CD4-positive, alpha-beta T cell treated with Interferon gamma for 1 hour (primary cell): ENCODE results near the gene EIF2B2.
"Not testable (repeated sequence)": the region's sequence is repeated elsewhere in the genome, so short reads cannot be mapped to it uniquely, and the experiment has no call there.

Experiments used
- DNase-seq: peaks from one replicate; pipeline ENCODE4 v3.0.0-alpha.2; 2020

EIF2B2 gene

GRCh38 chr14:74974364-74975058, 28.2 kb upstream of the EIF2B2 start:
- DNase-seq = no peak

- no peak for DNase-seq
Measured at GRCh38 chr14:74975059-74975810, 27.5 kb upstream of the EIF2B2 start.

GRCh38 chr14:74976264-74977113, 26.2 kb upstream of the EIF2B2 start:
- DNase-seq = no peak

- DNase-seq = no peak
Measured at GRCh38 chr14:74977164-74977900, 25.4 kb upstream of the EIF2B2 start.

GRCh38 chr14:74977901-74978385, 24.8 kb upstream of the EIF2B2 start:
- DNase-seq = no peak

- DNase-seq = no peak
Measured at GRCh38 chr14:74978416-74978947, 24.2 kb upstream of the EIF2B2 start.

- DNase-seq = no peak
Measured at GRCh38 chr14:74979029-74979428, 23.7 kb upstream of the EIF2B2 start.

GRCh38 chr14:74979442-74980397, 23.0 kb upstream of the EIF2B2 start:
- DNase-seq = no peak

GRCh38 chr14:74980398-74980730, 22.4 kb upstream of the EIF2B2 start:
- no peak for DNase-seq

- no peak for DNase-seq
Measured at GRCh38 chr14:74980731-74981461, 21.8 kb upstream of the EIF2B2 start.

- DNase-seq = no peak
Measured at GRCh38 chr14:74981462-74981782, 21.3 kb upstream of the EIF2B2 start.

GRCh38 chr14:74981833-74982232, 20.9 kb upstream of the EIF2B2 start:
- no peak for DNase-seq

GRCh38 chr14:74982661-74983060, 20.1 kb upstream of the EIF2B2 start:
- no peak for DNase-seq

GRCh38 chr14:74983343-74983742, 19.4 kb upstream of the EIF2B2 start:
- DNase-seq = no peak

GRCh38 chr14:74984236-74985027, 18.3 kb upstream of the EIF2B2 start:
- DNase-seq = no peak

- DNase-seq = no peak
Measured at GRCh38 chr14:74985028-74985310, 17.8 kb upstream of the EIF2B2 start.

GRCh38 chr14:74985806-74986205, 16.9 kb upstream of the EIF2B2 start:
- no peak for DNase-seq

- no peak for DNase-seq
Measured at GRCh38 chr14:74988131-74988530, 14.6 kb upstream of the EIF2B2 start.

- no peak for DNase-seq
Measured at GRCh38 chr14:74988993-74989392, 13.7 kb upstream of the EIF2B2 start.

- not testable (repeated sequence) for DNase-seq
Measured at GRCh38 chr14:74994182-74994581, 8.5 kb upstream of the EIF2B2 start.
